Neural cell (in vitro differentiated cells): ENCODE data around the gene ZNF557. TPM values are rescaled to one million over a fixed set of nuclear protein-coding genes. Genes with fewer than 3 reads are reported as not detected.

Source experiments
- H2AFZ ChIP-seq: fragments of 200-600, 300-800 bp; sonication (generic), shearing (Covaris generic); 2 replicates; pipeline ENCODE4 v1.6.0; 2014; ENCODE audit warnings: low read depth, mild to moderate bottlenecking, antibody characterized with exemption, low read length, moderate library complexity
- H3F3A ChIP-seq: fragments of 200-600 bp; shearing (Covaris generic); 2 replicates; pipeline ENCODE4 v1.6.1; 2016; ENCODE audit warnings: mild to moderate bottlenecking, moderate library complexity, mixed read lengths, antibody characterized with exemption, low read length; ENCODE audit not compliant: insufficient read depth, poor library complexity, severe bottlenecking
- H3K27ac ChIP-seq: fragments of 200-600, 300-800 bp; sonication (generic), shearing (Covaris generic); 2 replicates; pipeline ENCODE4 v1.5.1; 2014; ENCODE audit warnings: mild to moderate bottlenecking, low read length, moderate library complexity
- H3K27me3 ChIP-seq: fragments of 300-800, 200-600 bp; sonication (generic), shearing (Covaris generic); 2 replicates; pipeline ENCODE4 v1.6.0; 2014; ENCODE audit warnings: mild to moderate bottlenecking, low read depth, low read length, moderate library complexity; ENCODE audit not compliant: insufficient read depth
- H3K36me3 ChIP-seq: fragments of 300-800, 200-600 bp; sonication (generic), shearing (Covaris generic); 2 replicates; pipeline ENCODE4 v1.5.1; 2014; ENCODE audit warnings: mild to moderate bottlenecking, antibody characterized with exemption, low read length, moderate library complexity; ENCODE audit not compliant: insufficient read depth
- H3K4me2 ChIP-seq: fragments of 300-800, 200-600 bp; sonication (generic), shearing (Covaris generic); 2 replicates; pipeline ENCODE4 v1.6.0; 2014; ENCODE audit warnings: mild to moderate bottlenecking, low read length
- H3K4me3 ChIP-seq: fragments of 300-800, 200-600 bp; sonication (generic), shearing (Covaris generic); 2 replicates; pipeline ENCODE4 v1.5.1; 2014; ENCODE audit warnings: mild to moderate bottlenecking, low read length, moderate library complexity
- H3K79me2 ChIP-seq: fragments of 200-600 bp; shearing (Covaris generic); replicated peaks from 2 replicates; pipeline ENCODE4 v1.6.0; 2014; ENCODE audit warnings: mild to moderate bottlenecking, low read length, moderate library complexity; ENCODE audit not compliant: insufficient read depth
- H3K9ac ChIP-seq: fragments of 300-800, 200-600 bp; sonication (generic), shearing (Covaris generic); 2 replicates; pipeline ENCODE4 v1.6.1; 2016; ENCODE audit warnings: mild to moderate bottlenecking, low read length, mixed read lengths
- H3K9me2 ChIP-seq: fragments of 200-600 bp; shearing (Covaris generic); 2 replicates; pipeline ENCODE4 v1.6.1; 2016; ENCODE audit warnings: mild to moderate bottlenecking, low read length, mixed read lengths; ENCODE audit not compliant: insufficient read depth
- H3K9me3 ChIP-seq: fragments of 200-600, 300-800 bp; sonication (generic), shearing (Covaris generic); 2 replicates; pipeline ENCODE4 v1.6.1; 2016; ENCODE audit warnings: mild to moderate bottlenecking, mixed run types, low read length, moderate library complexity, mixed read lengths
- H4K20me1 ChIP-seq: fragments of 200-600 bp; shearing (Covaris generic); 2 replicates; pipeline ENCODE4 v1.6.1; 2016; ENCODE audit warnings: mild to moderate bottlenecking, mixed run types; ENCODE audit not compliant: insufficient read depth
- CTCF ChIP-seq: fragments of 450-650 bp; IDR thresholded peaks from 2 replicates; pipeline ENCODE4 v1.5.1; 2014; ENCODE audit warnings: antibody characterized with exemption, mild to moderate bottlenecking, moderate library complexity; ENCODE audit not compliant: poor library complexity, severe bottlenecking
- EP300 ChIP-seq: fragments of 450-650 bp; conservative IDR thresholded peaks from 2 replicates; pipeline ENCODE4 v1.6.1; 2014; ENCODE audit warnings: antibody characterized with exemption, mild to moderate bottlenecking, moderate library complexity; ENCODE audit not compliant: poor library complexity, severe bottlenecking
- EZH2 ChIP-seq: fragments of 200-600, 300-800 bp; shearing (Covaris generic), sonication (generic); IDR thresholded peaks from 2 replicates; pipeline ENCODE4 v1.6.1; 2014; ENCODE audit warnings: antibody characterized with exemption, low read length, borderline replicate concordance, mild to moderate bottlenecking; ENCODE audit not compliant: insufficient read depth, poor library complexity, severe bottlenecking
- MXI1 ChIP-seq: fragments of 450-650 bp; conservative IDR thresholded peaks from 2 replicates; pipeline ENCODE4 v1.6.1; 2014; ENCODE audit warnings: antibody characterized with exemption, mild to moderate bottlenecking; ENCODE audit not compliant: poor library complexity, severe bottlenecking
- POLR2AphosphoS5 ChIP-seq: IDR thresholded peaks from 2 replicates; pipeline ENCODE4 v1.6.1; 2012
- RAD21 ChIP-seq: fragments of 450-650 bp; conservative IDR thresholded peaks from 2 replicates; pipeline ENCODE4 v1.6.1; 2014; ENCODE audit warnings: antibody characterized with exemption, mild to moderate bottlenecking, moderate library complexity
- REST ChIP-seq: IDR thresholded peaks from 2 replicates; pipeline ENCODE4 v1.6.1; 2012; ENCODE audit warnings: borderline replicate concordance
- SMC3 ChIP-seq: fragments of 450-650 bp; conservative IDR thresholded peaks from 2 replicates; pipeline ENCODE4 v1.6.1; 2014; ENCODE audit warnings: antibody characterized with exemption, mild to moderate bottlenecking, moderate library complexity; ENCODE audit not compliant: poor library complexity
- TAF1 ChIP-seq: IDR thresholded peaks from 2 replicates; pipeline ENCODE4 v1.6.1; 2012; ENCODE audit warnings: low read depth
- polyA plus RNA-seq: library from polyadenylated mRNA; depleted of rRNA; stranded (reverse); fragments of >200 nt; gene quantifications from 2 replicates; pipeline ENCODE4 v1.2.3, GENCODE V29; 2014

The ZNF557 gene
- polyA plus RNA-seq, 1 donor from 2014 or later: 7.7 TPM

GRCh38 chr19:7119582-7119981 is 50.1 kb downstream of the ZNF557 start:
- Histone ChIP-seq H3K79me2 (no peaks in the 10 kb centered on the region), H3K36me3 (peaks cover 3% of the 10 kb centered on the region)

GRCh38 chr19:7120499-7120898 is 51.0 kb downstream of the ZNF557 start:
- Histone ChIP-seq H3K79me2 (no peaks in the 10 kb centered on the region), H4K20me1 (no peaks in the 10 kb centered on the region), H2AFZ (no peak overlapping the region), H3K4me3 (no peak overlapping the region), H3K36me3 (peaks cover 5% of the 10 kb centered on the region), H3K9ac (no peak overlapping the region), H3K27ac (no peak overlapping the region), H3K9me3 (no peaks in the 10 kb centered on the region), H3K27me3 (no peaks in the 10 kb centered on the region), H3K9me2 (no peaks in the 10 kb centered on the region), H3F3A (no peaks in the 10 kb centered on the region), H3K4me2 (no peak overlapping the region)
- TF ChIP-seq CTCF (no peak), SMC3 (no peak), TAF1 (no peak), EP300 (no peak), POLR2AphosphoS5 (no peak), RAD21 (no peak), MXI1 (no peak), EZH2 (no peak)

More at GRCh38 chr19:7119582-7119981, 50.1 kb downstream of the ZNF557 start:
- H3K27ac ChIP-seq: no peak overlapping the region
- no peak overlapping the region for H2AFZ ChIP-seq
- H4K20me1 ChIP-seq: no peaks in the 10 kb centered on the region
- H3F3A ChIP-seq: no peaks in the 10 kb centered on the region
- H3K9ac ChIP-seq: no peak overlapping the region
- no peaks in the 10 kb centered on the region for H3K27me3 ChIP-seq
- no peak overlapping the region for H3K4me2 ChIP-seq
- H3K9me2 ChIP-seq: no peaks in the 10 kb centered on the region
- H3K4me3 ChIP-seq: no peak overlapping the region
- no peaks in the 10 kb centered on the region for H3K9me3 ChIP-seq
- TF ChIP-seq SMC3 (no peak), EP300 (no peak), TAF1 (no peak), REST (no peak), EZH2 (no peak), CTCF (no peak), POLR2AphosphoS5 (no peak), RAD21 (no peak), MXI1 (no peak)
